NCI-H2227 treated with DMSO at 0.1 percent for 48 hours (cell line): Measurements from ENCODE around the gene SPTA1.

Experiments
- DNase-seq: peaks from one replicate; lab custom pipeline; 2025; lab: John Stamatoyannopoulos, UW

The SPTA1 gene

GRCh38 chr1:158570480-158570879 lies 116.0 kb downstream of the SPTA1 start, which contains the start of gene OR6P1:
TSS of gene OR6P1 (minus strand) at chr1:158570580. CDS start at chr1:158563604, 6,976 bp downstream.
- no peak for DNase-seq

GRCh38 chr1:158564608-158565007 lies 121.9 kb downstream of the SPTA1 start:
- no peak for DNase-seq

- DNase-seq: no peak
These were observed 122.7 kb downstream of the SPTA1 start for GRCh38 chr1:158563853-158564252.
